ENCODE data around the gene ENPP6. TPM values are rescaled to one million over a fixed set of nuclear protein-coding genes. Genes with fewer than 3 reads are reported as not detected.
"Not testable (repeated sequence)": the region's sequence is repeated elsewhere in the genome, so short reads cannot be mapped to it uniquely, and the experiment has no call there.

Gene ENPP6
- total RNA-seq, 6 donors from 2014 or later, result 0.30 to 0.37 (median 0.34) TPM; not detected in 3

DNA sequence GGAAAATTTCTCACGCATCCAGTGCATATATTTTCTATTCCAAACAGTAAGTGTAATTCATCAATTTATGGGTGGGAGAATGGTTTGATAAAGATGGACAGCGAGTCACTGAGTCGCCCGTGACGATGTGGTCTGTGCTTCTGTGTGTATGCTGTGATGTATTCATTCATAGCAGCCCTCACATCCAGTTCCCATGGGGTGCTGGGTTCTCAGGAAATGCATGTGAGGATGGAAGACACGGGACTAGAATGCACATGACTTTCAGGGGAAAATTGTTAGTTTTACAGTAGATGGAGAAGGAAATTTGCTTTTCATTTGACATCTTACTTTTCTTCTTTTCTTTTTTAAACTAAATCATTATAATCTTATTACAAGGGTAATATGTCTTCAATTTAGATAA, 159.6 kb downstream of the ENPP6 start:
- TF ChIP-seq CTCF (IDR thresholded peaks at IDR 0.05) (no peak), EP300 (IDR thresholded peaks at IDR 0.05) (no peak), POLR2AphosphoS5 (IDR thresholded peaks at IDR 0.05) (no peak), POLR2A (IDR thresholded peaks at IDR 0.05) (no peak)
- Histone ChIP-seq H3K36me3 (no peaks in the 10 kb centered on the region), H3K4me3 (no peak overlapping the region), H3K9me3 (no peaks in the 10 kb centered on the region), H3K27me3 (no peaks in the 10 kb centered on the region), H3K27ac (no peak overlapping the region), H3K4me1 (no peaks in the 10 kb centered on the region)
- no peak for DNase-seq
- no peak for ATAC-seq (ENCODE audit: low FRiP score in 2 of 2)
- WGBS, 2 donors, result 87 to 89% methylated on average over 6 of the region's 6 CpGs

DNA sequence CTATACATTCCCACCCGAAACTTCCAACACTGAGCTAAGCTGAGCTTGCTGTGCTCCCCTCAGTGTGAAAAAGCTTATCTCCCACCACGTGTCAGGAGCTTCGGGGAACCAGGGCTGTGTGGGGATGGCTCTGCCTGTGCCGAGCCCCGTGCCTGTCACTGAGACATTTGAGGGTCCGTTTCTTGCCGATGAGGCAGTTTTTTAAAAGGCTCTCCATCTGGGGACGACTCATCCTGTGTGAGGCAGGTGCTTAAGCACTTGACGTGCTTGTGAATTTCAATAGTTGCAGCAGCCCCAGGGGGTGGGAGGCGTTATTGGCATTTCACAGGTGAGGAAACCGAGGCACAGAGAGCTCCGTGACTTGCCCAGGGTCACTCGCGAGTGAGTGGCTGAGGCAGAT, 160.8 kb downstream of the ENPP6 start:
- Histone ChIP-seq H3K4me1 (no peaks in the 10 kb centered on the region), H3K9me3 (no peaks in the 10 kb centered on the region), H3K27ac (no peak overlapping the region), H3K36me3 (no peaks in the 10 kb centered on the region), H3K4me3 (no peak overlapping the region), H3K27me3 (no peaks in the 10 kb centered on the region)
- 80 to 88% methylated on average over 14 of the region's 14 CpGs for WGBS, 2 donors
- no peak for TF ChIP-seq POLR2A (IDR thresholded peaks at IDR 0.05)
- TF ChIP-seq EP300 (IDR thresholded peaks at IDR 0.05), result no peak
- TF ChIP-seq CTCF (IDR thresholded peaks at IDR 0.05), result no peak
- no peak for TF ChIP-seq POLR2AphosphoS5 (IDR thresholded peaks at IDR 0.05)
- DNase-seq (no peak), ATAC-seq (ENCODE audit: low FRiP score in 2 of 2) (no peak)

DNA sequence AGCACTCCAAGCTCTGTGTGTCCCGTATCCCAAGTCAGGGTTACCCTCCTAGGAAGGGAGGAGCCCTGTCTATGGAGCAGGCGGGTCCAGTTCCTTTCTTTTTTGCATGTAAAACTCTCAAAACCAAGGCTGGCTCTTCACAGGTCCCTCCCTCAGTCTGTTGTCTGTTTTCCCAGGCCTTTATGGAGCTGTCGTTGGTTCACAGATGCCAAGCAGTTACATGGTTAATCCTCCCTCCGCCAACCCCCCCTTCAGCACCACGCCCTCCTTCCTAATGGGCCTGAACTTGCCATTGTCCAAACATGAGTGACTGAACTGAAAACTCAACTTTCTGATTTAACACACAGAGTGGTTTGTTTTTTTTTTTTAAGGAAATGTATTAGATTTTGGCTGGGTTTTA, 164.2 kb downstream of the ENPP6 start:
- DNase-seq, result no peak
- H3K36me3 ChIP-seq, result no peaks in the 10 kb centered on the region
- no peaks in the 10 kb centered on the region for H3K4me1 ChIP-seq
- H3K4me3 ChIP-seq, result no peak overlapping the region
- no peak for ATAC-seq (ENCODE audit: low FRiP score in 2 of 2)
- TF ChIP-seq EP300 (IDR thresholded peaks at IDR 0.05) (no peak), POLR2AphosphoS5 (IDR thresholded peaks at IDR 0.05) (no peak), CTCF (IDR thresholded peaks at IDR 0.05) (no peak), POLR2A (IDR thresholded peaks at IDR 0.05) (no peak)
- no peak overlapping the region for H3K27ac ChIP-seq
- H3K9me3 ChIP-seq, result no peaks in the 10 kb centered on the region
- no peaks in the 10 kb centered on the region for H3K27me3 ChIP-seq
- WGBS, 2 donors, result 78 to 90% methylated on average over 5 of the region's 5 CpGs

DNA sequence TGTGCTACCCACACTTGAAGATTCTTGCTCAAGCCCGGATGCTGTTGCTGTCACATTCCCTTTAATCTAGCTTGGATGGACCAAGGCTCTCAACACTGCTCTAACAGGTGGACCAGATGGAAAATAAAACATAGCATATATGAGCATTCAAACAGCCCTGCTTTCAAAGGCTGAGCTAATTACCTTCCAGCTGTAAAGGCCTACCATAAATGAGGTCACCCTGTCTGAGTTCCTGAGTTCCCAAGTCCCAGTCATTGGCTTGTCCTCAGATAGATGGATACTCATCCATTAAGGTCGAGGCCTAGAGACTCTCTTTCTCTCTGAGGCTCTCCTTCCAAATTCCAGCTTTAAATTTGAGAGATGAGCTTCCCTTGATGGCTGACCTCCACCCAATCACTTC, 165.1 kb downstream of the ENPP6 start:
- no peak for ATAC-seq (ENCODE audit: low FRiP score in 2 of 2)
- no peak overlapping the region for H3K27ac ChIP-seq
- no peaks in the 10 kb centered on the region for H3K9me3 ChIP-seq
- no peaks in the 10 kb centered on the region for H3K36me3 ChIP-seq
- WGBS, 2 donors, result 88 to 100% methylated on average over 2 of the region's 2 CpGs
- H3K4me1 ChIP-seq, result no peaks in the 10 kb centered on the region
- H3K27me3 ChIP-seq, result no peaks in the 10 kb centered on the region
- H3K4me3 ChIP-seq, result no peak overlapping the region
- TF ChIP-seq EP300 (IDR thresholded peaks at IDR 0.05) (no peak), POLR2AphosphoS5 (IDR thresholded peaks at IDR 0.05) (no peak), CTCF (IDR thresholded peaks at IDR 0.05) (no peak), POLR2A (IDR thresholded peaks at IDR 0.05) (no peak)
- DNase-seq, result no peak

GRCh38 chr4:184051262-184051661, 166.4 kb downstream of the ENPP6 start:
- H3K27ac ChIP-seq; H3K4me3 ChIP-seq; DNase-seq; H3K4me1 ChIP-seq; H3K36me3 ChIP-seq; ATAC-seq (ENCODE audit: low FRiP score in 2 of 2); H3K9me3 ChIP-seq; H3K27me3 ChIP-seq: not testable (repeated sequence)
- WGBS, 2 donors, result 92% methylated on average over 4 of the region's 4 CpGs

All from upper lobe of left lung (tissue), 6 donors.